HUES6 (cell line): ENCODE results near the gene GBP2.

Experiments used
- H3K27ac ChIP-seq: 2 replicates; pipeline ENCODE4 v1.7.0; 2013; ENCODE audit warnings: low read depth, mild to moderate bottlenecking, low read length, inconsistent platforms
- H3K27me3 ChIP-seq: 2 replicates; pipeline ENCODE4 v1.6.1; 2013; ENCODE audit warnings: low read length; ENCODE audit not compliant: control insufficient read depth, insufficient read depth
- H3K36me3 ChIP-seq: 2 replicates; pipeline ENCODE4 v1.6.1; 2013; ENCODE audit warnings: low read length; ENCODE audit not compliant: control insufficient read depth, insufficient read depth
- H3K4me1 ChIP-seq: 2 replicates; pipeline ENCODE4 v1.6.1; 2013; ENCODE audit warnings: low read length; ENCODE audit not compliant: control insufficient read depth, insufficient read depth
- H3K4me3 ChIP-seq: 2 replicates; pipeline ENCODE4 v1.5.1; 2013; ENCODE audit warnings: low read depth, low read length
- H3K9ac ChIP-seq: one replicate; pipeline ENCODE4 v1.6.1; 2013; ENCODE audit warnings: mild to moderate bottlenecking, low read length
- H3K9me3 ChIP-seq: 2 replicates; pipeline ENCODE4 v1.6.1; 2013; ENCODE audit warnings: low read depth, low read length; ENCODE audit not compliant: control insufficient read depth, insufficient read depth

Gene GBP2

GRCh38 chr1:89063094-89063493, 62.8 kb downstream of the GBP2 start:
- H3K9me3 ChIP-seq: no peaks in the 10 kb centered on the region
- no peaks in the 10 kb centered on the region for H3K4me1 ChIP-seq
- no peak overlapping the region for H3K4me3 ChIP-seq
- H3K27me3 ChIP-seq: no peaks in the 10 kb centered on the region
- no peaks in the 10 kb centered on the region for H3K36me3 ChIP-seq
- H3K27ac ChIP-seq: no peak overlapping the region
- H3K9ac ChIP-seq: no peak overlapping the region

GRCh38 chr1:89060091-89060490, 65.8 kb downstream of the GBP2 start:
- H3K27me3 ChIP-seq: no peaks in the 10 kb centered on the region
- H3K27ac ChIP-seq: no peak overlapping the region
- no peaks in the 10 kb centered on the region for H3K36me3 ChIP-seq
- H3K4me1 ChIP-seq: no peaks in the 10 kb centered on the region
- H3K9ac ChIP-seq: no peak overlapping the region
- H3K9me3 ChIP-seq: no peaks in the 10 kb centered on the region
- no peak overlapping the region for H3K4me3 ChIP-seq
